AG04449 (cell line): Measurements from ENCODE around the gene THAP3.

Source experiments
- CTCF ChIA-PET: fragments of 350-600 bp; formaldehyde crosslinking; extraction: SDS; loops from one replicate; lab custom pipeline; 2021; ENCODE audit warnings: antibody characterized with exemption; lab: Yijun Ruan, JAX
- POLR2A ChIA-PET: fragments of 400-600, 350-600 bp; formaldehyde crosslinking; extraction: SDS; loops from one replicate; lab custom pipeline; 2020; ENCODE audit warnings: antibody characterized with exemption, inconsistent platforms; lab: Yijun Ruan, JAX
- DNase-seq: peaks from one replicate; pipeline ENCODE4 v3.0.0-alpha.2; 2010; ENCODE audit warnings: low read depth, low spot score
- H3K4me3 ChIP-seq: 2 replicates; pipeline ENCODE4 v1.5.1; 2011; ENCODE audit warnings: low read depth, mild to moderate bottlenecking, control low read depth, low read length
- TF ChIP-seq, protein P1 (sequence below): IDR thresholded peaks from one replicate; pipeline ENCODE4 v1.5.1; 2011; ENCODE audit warnings: mild to moderate bottlenecking, moderate library complexity, low read length, control low read depth, inconsistent platforms; ENCODE audit not compliant: insufficient read depth; ENCODE audit errors: missing control alignments

The THAP3 gene

DNA sequence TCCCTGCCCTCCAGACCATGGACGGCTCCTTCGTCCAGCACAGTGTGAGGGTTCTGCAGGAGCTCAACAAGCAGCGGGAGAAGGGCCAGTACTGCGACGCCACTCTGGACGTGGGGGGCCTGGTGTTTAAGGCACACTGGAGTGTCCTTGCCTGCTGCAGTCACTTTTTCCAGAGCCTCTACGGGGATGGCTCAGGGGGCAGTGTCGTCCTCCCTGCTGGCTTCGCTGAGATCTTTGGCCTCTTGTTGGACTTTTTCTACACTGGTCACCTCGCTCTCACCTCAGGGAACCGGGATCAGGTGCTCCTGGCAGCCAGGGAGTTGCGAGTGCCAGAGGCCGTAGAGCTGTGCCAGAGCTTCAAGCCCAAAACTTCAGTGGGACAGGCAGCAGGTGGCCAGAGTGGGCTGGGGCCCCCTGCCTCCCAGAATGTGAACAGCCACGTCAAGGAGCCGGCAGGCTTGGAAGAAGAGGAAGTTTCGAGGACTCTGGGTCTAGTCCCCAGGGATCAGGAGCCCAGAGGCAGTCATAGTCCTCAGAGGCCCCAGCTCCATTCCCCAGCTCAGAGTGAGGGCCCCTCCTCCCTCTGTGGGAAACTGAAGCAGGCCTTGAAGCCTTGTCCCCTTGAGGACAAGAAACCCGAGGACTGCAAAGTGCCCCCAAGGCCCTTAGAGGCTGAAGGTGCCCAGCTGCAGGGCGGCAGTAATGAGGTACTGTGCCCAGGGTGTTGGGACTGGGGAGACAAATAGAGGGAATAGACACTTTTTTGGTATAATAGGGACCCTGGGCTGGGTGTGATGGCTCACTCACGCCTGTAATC lies 43.9 kb upstream of the THAP3 start:
- peak overlapping the region; percentile 87 for H3K4me3 ChIP-seq
- ChIA-PET CTCF (interaction anchor here (1.2 to 9.5 kb wide), 5 partner anchors 27 to 120 kb away, joined by 3 to 68 read pairs (median 3); partner anchors contain the start of genes DNAJC11, NOL9, PLEKHG5 and TAS1R1), POLR2A (interaction anchor here (0.8 to 1.2 kb wide), 3 partner anchors 15 to 86 kb away, joined by 3 to 5 read pairs (median 3); no protein-coding TSS in a partner anchor)
- no peak for DNase-seq
- TF ChIP-seq, protein P1, sequence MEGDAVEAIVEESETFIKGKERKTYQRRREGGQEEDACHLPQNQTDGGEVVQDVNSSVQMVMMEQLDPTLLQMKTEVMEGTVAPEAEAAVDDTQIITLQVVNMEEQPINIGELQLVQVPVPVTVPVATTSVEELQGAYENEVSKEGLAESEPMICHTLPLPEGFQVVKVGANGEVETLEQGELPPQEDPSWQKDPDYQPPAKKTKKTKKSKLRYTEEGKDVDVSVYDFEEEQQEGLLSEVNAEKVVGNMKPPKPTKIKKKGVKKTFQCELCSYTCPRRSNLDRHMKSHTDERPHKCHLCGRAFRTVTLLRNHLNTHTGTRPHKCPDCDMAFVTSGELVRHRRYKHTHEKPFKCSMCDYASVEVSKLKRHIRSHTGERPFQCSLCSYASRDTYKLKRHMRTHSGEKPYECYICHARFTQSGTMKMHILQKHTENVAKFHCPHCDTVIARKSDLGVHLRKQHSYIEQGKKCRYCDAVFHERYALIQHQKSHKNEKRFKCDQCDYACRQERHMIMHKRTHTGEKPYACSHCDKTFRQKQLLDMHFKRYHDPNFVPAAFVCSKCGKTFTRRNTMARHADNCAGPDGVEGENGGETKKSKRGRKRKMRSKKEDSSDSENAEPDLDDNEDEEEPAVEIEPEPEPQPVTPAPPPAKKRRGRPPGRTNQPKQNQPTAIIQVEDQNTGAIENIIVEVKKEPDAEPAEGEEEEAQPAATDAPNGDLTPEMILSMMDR: no peak

DNA sequence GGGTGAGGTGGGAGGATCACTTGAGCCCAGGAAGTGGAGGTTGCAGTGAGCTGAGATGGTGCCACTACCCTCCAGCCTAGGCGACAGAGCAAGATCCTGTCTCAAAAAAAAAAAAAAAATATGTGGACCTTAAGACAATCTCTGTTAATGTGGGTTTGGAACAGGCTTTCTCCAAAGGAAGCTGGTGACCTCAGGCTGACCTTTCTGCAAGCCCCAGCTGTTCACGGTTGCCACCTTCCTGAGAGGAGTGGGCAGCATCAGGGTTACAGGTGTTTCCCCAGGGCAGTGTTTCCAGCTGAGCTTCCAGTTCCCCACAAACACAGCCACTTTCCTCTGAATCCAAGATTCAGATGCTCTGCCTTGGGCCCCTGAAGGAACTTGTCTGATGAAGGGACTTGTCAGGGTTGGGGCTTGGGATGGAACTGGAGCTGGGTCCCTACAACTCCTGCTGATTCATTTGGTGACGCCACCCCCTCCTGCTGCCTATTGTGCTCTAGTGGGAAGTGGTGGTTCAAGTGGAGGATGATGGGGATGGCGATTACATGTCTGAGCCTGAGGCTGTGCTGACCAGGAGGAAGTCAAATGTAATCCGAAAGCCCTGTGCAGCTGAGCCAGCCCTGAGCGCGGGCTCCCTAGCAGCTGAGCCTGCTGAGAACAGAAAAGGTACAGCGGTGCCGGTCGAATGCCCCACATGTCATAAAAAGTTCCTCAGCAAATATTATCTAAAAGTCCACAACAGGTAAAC lies 42.9 kb upstream of the THAP3 start:
- H3K4me3 ChIP-seq: no peak overlapping the region
- DNase-seq: no peak
- POLR2A ChIA-PET: interaction anchor here (0.8 kb wide), 1 partner anchor 14 kb away, joined by 3 read pairs; no protein-coding TSS in a partner anchor
- CTCF ChIA-PET: interaction anchor here (1.3 to 9.5 kb wide), 3 partner anchors 28 to 93 kb away, joined by 3 to 68 read pairs (median 40); partner anchors contain the start of genes NOL9, PLEKHG5 and TAS1R1
- TF ChIP-seq, protein P1: no peak

GRCh38 chr1:6582370-6582769 lies 42.3 kb upstream of the THAP3 start:
- H3K4me3 ChIP-seq: no peak overlapping the region
- TF ChIP-seq, protein P1: no peak
- no peak for DNase-seq
- ChIA-PET CTCF (interaction anchor here (6.9 to 9.5 kb wide), 2 partner anchors 29 to 94 kb away, joined by 40 to 68 read pairs; partner anchors contain the start of genes NOL9, PLEKHG5 and TAS1R1), POLR2A (no interaction called here)

GRCh38 chr1:6584126-6585080 lies 40.3 kb upstream of the THAP3 start:
- ChIA-PET CTCF (interaction anchor here (1.1 to 9.5 kb wide), 5 partner anchors 8 to 31 kb away, joined by 3 to 68 read pairs (median 4); partner anchors contain the start of genes NOL9 and TAS1R1), POLR2A (no interaction called here)
- no peak for DNase-seq
- TF ChIP-seq, protein P1: no peak
- H3K4me3 ChIP-seq: no peak overlapping the region

DNA sequence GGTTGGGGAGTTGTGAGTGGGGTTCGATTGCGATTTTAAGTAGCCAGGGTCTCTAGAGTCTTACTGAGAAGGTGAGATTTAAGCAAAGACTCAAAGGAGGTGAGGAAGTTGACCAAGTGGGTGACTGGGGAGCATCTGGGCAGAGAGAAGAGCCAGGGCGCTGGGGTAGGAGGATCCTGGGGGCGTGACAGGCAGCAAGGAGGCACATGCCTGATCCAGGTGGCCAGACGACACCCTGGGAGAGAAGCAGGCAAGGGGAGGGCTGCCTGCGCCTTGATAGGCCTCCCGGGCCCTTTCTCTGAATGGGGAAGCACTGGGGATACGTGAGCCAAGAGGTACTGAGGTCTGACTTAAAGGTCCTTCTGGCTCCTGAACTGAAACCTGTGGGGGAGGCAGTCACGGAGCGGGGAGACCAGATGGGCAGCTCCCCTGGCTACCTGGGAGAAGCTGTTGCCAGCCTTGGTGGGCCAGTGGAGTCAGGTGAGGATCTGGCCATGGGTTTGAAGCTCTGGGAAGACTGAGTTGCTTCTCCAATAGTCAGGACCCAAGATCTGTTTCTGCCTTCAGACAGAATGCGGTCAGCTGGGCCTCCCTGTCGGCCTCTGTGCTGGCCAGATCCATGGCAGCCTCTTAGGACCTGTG lies 39.5 kb upstream of the THAP3 start:
- CTCF ChIA-PET: interaction anchor here (1.1 to 2.5 kb wide), 4 partner anchors 8 to 32 kb away, joined by 3 to 7 read pairs (median 4); partner anchors contain the start of gene NOL9
- TF ChIP-seq, protein P1: no peak
- POLR2A ChIA-PET: interaction anchor here (0.9 kb wide), 1 partner anchor 16 kb away, joined by 3 read pairs; no protein-coding TSS in a partner anchor
- DNase-seq: no peak
- H3K4me3 ChIP-seq: no peak overlapping the region
